HG03097 (cell line): ENCODE results near the gene PPM1F.

Source experiments
- ATAC-seq: cut with Tn5 transposase; IDR thresholded peaks from one replicate; pipeline ENCODE4 v1.9.1; 2021; ENCODE audit not compliant: unreplicated experiment, low FRiP score

PPM1F gene

DNA sequence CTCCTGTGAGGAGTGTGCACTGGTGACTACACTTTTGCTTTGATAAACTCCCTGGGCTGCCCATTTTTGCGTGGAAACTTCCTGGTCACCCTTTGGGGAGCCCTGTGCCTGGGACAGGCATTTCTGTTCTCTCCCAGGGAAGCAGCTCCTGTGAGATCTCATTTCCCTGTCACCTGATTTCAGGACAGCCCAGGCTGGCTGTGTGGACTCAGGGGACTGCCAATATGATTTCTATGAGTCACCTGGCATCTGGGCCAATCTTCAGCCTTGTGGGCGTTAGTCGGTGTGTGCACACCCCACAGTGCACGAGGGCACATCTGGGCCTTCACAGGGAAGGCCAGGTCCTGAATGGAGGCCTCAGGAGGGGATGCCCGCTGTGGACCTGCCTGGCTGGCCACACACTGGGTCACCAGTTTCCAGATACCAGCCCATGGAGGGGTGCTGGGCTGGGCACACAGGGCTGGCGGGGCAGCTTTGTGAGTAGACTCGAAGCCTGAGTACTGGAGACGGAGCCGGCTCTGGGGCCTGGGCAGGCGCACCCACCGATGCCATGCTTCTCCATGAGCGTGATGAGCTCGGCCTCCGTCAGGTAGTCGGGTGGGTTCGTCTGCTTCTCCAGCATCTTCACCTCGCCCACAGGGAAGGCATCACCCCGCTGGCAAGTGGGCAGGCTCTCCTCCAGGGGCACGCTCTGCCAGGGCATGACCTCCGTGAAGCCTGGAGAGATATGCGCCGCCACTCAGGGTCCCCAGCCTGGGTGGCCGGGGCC, 9.4 kb upstream of the PPM1F start:
- ATAC-seq: no peak

DNA sequence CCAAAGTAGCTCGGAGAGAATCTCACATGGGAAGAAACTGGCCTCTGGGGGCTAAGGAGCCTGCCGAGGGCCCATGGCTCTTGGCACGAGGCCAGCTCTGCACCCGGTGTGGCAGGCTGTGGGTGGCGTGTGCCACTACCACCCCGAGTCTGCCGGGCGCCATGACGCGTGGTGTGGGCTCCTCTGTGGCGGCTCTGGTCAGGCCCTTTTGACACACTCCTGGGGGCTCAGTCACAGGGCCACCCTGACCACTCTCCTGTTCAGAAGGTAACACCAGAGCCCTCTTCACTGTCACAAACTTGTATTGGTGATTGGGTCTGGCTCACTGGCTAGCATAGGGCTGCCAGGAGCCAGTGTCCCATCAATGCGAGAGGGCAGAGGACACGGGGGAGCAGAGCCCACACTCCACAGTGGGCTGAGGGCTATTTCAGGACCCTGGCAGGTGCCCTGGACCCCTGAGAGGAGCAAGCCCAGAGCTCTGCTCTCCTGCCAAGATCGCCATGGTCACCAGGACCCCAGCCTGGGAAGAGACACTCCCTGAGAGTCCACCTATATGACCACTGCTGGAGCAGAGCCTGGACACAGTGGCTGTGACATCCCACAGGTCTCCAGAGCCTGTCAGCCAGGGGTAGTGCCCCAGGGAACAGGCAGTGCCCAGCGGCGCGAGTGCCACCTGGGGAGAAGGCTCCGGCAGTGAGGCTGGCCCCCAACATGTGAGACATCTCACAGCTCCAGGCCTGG, 8.6 kb upstream of the PPM1F start:
- ATAC-seq: no peak

DNA sequence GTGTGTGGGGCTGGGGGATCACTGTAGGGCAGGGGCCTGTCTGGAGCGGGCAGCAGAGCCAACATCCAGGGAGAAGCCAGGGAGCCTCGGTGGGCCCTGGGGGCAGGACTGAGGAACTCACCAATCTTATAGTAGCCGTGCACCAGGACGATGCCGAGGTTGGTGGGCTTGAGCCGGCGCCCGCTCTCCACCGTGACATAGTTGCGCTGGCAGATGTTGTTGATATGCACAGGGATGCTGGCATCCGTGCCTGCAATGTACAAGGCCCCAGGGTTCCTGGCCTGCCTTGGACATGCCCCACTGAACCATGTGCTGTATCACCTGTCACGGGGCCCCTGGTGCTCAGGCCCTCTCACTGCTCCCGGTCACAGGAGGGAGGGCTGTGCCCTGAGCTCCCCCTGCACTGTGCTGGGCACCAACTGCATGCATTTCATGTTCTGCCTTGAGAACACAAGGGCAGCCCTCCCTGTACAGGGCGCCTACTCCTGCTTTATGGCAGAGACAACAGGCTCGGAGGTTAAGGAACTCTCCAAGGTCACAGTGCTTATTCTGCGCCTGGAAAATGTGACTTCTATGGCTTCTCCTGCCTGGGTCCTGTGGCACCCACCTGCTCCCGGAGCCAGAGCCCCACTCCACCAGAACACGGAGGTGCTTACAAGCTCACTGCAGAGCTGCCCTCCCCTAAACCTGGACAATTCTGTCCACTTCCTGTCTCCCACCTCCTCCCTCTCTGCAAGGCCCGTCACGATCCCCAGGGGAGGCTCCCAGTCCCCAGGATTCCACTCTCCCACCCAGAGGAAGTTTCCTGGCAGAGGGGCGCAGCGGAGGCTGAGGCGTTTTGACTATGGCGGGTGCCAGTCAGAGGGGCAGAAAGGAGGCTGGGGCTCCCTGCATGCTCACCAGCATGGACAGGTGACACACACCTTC, 7.8 kb upstream of the PPM1F start:
- ATAC-seq: no peak

DNA sequence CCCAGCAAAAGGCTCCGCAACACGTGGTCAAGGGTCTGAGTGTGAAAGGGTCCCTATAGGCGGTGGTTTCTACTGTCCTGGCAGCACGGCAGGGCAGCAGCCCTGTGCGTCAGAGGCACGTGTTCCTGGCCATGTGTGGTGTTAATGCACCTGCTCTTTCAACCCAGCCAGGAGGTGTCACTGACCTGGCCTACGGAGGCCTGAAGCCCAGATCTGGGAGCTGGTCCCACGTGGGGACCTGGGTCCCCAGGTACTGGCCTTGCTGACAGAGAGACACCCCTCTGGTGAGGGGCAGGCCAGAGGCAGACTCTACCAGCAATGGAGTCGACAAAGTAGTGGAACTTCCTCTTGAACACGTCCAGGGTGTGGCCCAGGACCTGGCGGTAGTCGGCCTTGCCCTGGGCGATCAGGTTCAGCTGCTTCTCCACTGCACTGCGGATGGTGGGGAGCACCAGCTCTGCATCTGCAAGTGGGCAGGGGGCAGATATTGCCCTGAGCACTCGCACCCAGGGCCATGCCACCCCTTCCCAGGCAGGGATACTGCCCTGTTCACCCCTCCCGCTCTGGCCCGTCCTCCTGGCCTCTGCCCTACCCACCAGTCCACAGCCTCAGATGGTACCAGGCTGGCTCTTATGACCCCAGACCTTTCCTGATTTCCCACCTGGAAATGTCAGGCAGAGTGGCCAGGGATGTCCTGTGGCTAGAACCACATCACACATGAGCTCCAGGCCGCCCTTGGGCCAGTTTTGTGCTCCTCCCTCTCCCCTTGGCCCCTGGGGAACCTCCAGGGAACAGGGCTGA, 6.8 kb upstream of the PPM1F start:
- no peak for ATAC-seq

DNA sequence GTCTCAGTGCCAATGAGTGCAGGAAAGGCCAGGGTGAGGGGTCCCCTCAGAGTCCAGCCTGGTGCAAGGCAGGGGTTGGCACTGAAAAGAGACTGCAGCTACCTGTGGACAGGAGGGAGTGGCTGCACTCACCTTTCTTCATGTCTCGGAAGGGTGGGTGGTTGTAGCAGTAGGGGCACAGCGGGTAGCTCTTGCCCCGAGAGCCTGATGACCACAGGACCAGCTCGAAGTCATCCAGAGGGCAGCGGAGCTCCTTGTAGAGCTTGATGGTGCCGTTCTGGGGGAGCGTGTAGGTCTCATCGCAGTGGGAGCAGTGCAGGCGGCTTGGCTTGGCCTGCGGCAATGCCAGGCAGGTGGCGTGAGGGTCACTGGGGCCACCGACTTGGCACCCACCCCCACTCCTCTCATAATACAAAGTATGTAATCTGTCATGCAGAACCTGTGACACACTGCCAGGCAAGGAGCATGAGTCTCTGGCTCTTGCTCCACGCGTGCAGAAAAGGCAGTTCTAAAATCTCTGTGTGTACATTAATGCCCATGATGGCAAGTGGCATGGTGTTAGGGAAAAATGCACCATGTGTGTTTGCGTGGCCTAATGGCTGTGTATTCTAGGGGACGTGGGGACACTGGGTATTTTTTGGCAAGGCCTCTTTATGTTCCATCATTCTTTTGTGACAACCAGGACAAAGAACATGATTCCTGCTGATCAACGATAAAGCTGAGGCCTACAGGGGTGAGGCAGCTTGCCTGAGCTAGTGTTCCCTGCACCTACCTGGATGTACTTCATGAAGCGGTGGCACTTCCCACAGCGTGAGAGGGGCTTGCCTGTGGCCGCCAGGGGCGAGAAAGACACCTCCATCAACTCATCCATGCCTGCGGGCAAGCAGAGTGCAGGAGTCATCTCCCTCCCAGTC, 6.0 kb upstream of the PPM1F start:
- no peak for ATAC-seq

DNA sequence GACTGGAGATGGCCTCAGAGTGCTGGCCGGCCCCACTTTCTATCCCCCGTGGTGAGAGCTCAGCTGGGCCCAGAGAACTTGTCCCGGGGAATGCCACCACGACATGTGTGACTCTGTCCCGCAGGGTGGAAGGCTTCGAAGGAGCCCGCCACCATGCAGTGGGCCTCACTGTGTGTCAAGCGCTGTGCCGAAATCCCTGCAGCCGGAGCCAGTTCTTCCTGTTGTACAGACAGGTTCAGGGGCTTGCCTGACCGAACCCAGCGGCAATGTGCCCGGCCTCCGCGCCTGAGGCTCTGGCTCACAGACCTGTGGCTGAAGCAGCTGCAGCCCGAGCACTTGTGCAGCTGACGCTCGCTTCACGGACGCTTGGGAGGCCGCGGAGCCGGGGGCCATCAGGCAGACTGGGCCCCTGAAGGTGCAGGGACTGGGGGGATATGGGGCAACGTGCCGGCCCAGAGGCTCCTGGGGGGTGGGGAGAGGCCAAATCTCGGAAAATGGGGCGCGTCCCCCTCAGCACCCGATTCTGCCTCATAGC, 650 bp downstream of the PPM1F start:
- ATAC-seq: peak; percentile 22

DNA sequence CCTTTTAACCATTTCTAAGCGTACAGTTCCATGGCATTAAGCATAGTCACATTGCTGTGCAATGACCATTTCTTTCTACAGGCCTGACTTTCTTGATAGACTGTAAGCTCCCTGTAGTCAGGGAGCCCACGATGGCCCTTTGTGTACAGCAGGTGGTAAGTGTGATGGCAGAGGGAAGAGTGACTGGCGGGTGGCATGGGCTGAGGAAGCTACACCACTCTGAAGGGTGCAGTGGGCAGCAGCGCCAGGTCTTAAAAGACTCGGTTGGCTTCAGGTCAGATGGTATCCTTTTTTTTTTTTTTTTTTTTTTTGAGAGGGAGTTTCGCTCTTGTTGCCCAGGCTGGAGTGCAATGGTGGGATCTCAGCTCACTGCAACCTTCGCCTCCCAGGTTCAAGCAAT, 1.6 kb downstream of the PPM1F start:
- no peak for ATAC-seq

DNA sequence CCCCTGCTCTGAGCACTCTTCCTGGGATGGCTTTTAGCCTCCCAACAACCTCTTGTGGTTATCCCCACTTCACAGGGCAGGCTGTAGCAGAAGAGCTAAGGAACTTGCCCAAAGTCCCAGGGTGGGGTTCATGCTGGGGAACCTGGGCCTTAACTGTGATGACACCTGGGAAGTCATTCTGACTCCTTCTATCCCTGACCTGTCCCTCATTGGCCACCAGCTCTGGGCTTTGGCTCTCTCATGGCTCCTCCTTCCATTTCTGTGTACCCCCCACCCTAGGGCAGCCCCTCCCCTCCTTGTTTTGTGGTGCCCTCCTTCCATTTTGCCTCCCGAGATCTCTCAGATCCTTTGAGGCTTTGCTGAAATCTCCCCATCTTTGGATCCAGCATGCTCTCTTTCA, 2.7 kb downstream of the PPM1F start:
- ATAC-seq: no peak

DNA sequence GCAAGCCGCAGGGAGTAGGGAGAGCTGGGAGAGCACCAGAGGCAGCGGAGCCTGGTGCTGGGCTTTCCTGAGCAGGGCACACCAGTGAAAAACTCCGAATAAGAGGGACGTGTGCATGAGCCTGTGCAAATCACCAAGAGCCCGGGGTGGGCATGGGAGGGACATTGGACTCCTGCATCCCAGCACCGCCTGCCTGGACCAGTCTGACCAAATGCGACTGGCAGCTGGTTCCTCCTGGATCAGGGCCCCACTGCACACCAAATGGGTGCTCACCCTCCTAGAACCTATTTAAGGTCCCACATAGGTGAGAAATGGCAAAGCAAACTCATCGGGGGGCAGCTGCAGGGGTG, 3.1 kb downstream of the PPM1F start:
- no peak for ATAC-seq

DNA sequence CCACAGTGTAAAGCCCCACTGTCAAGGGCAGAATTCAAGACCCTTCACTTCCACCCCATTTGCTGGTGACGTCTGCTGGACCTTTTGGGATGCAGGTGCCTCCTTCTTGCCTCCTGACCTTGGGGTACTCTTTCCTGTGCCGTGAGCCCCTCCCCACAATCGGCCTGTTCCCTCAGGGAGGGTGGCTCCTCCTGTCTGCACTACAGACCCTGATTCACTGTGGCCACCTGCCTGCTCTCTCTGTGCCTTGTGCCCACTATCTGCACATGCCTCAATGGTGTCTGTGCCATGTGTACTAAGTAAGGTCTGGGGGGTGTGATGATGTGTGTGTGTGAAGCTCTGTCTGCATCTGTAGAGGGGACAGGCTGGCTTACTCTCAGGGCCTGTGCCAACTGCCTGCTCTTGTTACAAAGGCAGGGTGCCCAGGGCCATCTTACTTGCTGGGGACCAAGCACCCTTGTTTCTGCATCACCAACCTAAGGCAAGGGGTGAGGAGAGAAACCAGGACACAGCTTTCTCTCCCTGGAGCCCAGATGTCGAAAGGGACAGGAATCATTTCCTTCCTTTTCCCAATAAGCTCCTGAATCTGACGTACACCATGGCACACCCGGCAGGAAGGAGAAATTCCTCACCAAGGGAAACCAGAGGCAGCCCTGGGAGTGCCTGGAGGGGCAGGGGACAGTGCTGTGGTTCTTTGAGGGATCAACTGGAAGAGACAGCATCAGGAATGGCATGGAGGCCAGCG, 3.7 kb downstream of the PPM1F start:
- ATAC-seq: no peak

DNA sequence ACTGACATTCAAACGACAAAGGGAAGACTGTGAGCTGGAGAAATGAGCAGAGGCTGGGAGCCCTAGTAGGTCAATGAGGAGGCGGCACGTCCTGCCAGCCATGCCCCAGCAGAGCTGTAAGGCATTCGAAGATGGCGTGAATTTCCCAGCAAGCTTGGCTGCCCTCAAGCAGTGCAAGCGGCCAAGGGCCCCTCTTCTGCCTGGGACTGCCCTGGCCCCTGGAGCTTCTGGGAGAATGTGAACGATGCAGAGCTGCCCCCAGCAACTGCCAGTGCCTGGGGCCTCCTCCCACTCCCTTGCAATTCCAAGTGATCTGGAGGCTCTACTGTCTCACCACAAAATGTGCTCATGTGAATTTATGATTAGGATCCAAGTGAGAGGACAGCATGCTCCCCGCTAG, 4.3 kb downstream of the PPM1F start:
- no peak for ATAC-seq

DNA sequence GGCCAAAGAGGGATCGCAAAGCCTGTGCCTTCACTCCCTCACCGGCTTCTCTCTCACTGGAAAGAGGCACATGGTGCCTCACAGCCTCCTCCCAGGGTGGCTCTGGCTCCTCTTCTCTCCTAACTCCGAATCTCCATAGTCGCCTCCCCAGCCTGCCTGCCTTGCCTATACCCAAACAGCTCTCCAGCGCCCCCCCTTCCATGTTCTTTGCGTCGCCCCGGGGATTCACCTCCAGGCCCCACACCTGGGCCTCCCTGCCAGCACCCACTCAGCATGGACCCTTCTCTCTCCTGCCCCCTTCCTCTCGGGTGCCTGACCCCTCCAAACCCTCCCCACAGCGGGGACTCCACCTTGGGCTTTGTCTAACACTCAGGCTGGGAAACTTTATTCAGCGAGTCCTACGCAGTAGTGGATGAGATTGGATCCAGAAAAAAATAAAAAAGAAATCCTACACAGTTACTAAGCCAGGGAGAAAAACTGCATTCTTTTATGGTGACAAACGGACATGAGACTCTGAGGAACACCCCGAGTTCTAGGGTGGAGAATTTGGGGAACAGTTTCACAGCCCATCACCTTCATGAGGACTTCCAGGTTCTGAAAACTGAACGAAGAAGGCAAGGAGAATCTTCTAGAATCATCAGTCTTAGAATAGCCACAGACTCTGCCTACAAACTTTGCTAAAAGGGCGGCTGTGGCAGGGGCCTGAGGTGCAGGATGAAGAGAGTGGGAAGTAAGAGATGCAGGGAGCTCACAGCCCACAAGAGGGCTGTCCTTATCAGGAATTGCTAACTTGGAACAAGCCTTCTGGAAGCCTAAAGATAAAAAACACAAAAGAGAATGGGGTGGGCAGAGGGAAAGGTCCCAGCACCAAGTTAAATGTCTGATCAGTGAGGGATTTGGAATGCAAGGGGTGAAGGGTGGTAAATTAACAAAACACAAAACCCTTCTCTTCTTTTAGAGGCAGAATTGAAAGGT, 5.3 kb downstream of the PPM1F start:
- no peak for ATAC-seq

DNA sequence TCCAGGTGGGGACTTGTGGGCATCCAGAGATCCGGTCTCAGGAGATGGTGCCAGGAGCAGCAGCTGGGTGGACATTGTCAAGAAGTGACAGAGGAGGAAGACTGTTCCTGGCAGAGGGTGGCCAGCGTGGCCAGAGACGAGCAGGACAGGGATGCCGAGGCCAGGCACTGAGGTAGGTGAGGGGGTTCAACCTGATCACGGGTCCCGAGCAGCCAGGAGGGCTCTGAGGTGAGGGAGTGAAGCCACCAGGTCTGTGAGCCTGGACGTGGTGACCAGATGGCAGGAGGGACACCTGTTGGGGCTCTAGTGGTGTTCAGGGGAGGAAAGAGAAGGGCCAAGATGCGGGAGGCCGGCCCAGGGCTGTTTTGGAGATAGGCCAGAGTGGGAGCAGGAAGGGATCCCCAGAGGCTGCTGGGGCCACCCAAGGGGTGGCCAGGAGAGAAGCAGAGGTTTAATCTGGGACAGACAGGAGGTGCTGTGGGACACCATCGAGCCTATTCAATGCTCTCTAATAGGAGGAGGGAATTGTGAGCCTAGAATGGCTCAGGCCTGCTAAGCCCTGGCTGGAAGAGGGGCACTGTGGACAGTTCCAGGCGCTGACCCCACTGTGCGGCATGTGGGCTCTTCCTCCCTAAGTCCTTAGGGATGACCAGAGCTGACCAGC, 6.3 kb downstream of the PPM1F start:
- ATAC-seq: no peak

DNA sequence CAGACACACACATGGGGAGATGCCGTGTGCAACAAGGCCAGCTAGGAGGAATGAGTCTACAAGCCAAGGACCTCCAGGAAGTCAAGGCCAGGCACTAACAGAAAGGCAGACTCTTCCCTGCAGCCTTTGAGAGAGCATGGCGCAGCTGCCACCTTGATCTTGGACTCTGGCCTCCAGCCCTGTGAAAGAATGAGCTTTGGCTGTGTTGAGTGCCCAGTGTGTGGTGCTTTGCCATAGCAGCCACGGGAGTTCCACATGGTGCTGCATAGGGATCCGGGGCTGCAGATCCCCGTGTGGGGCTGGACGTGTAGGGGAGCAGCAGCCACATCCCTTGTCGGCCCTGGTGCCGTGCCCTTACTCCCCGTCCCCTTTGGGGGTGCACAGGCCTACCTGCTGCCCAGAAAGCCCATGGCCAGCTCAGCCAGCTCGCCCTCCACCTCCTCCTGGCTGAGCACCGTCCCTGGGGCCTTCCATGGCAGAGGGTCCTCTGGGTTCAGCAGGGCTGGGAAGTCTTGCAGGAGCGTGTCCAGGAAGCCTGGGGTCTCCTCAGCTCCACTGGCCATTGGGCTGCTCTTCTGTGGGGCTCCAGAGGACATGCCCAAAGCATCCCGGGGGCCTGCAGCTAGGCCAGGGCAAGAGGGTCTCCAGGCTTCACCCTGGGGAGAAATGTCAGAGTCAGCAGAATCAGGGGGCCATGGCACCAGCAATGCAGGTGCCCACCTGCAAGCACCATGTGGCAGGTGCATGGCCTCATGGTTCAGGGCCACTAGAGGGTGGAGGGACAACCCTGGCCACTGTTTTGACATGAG, 7.0 kb downstream of the PPM1F start:
- no peak for ATAC-seq

DNA sequence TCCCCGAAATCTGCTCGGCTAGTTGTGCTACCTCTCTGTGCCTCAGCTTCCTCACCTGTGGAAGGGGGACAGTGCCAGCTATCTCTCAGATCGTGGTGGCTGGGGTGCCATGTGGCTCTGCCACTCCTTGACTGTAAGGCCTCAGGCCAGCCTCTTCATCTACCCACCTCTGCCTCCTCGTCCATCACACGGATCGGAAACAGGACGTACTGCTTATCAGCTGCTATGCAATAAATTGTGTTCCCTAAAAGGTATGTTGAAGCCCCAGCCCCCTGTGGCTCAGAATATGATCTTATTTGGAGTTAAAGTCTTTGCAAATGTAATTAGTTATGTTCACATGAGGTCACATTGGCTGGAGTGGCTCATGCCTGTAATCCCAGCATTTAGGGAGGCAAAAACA, 7.8 kb downstream of the PPM1F start:
- ATAC-seq: no peak
